Neural progenitor cell (in vitro differentiated cells): Measurements from ENCODE around the gene LRP1. TPM values are rescaled to one million over a fixed set of nuclear protein-coding genes. Genes with fewer than 3 reads are reported as not detected.

Source experiments
- DNase-seq: peaks from one replicate; pipeline ENCODE4 v3.0.0-alpha.2; 2016; ENCODE audit warnings: low spot score
- H2AFZ ChIP-seq: fragments of 200-600 bp; sonication (generic); replicated peaks from 2 replicates; pipeline ENCODE4 v1.6.1; 2016; ENCODE audit warnings: antibody characterized with exemption
- H3F3A ChIP-seq: fragments of 200-600 bp; sonication (generic); 2 replicates; pipeline ENCODE4 v1.6.1; 2016; ENCODE audit warnings: antibody characterized with exemption, low read depth
- H3K27ac ChIP-seq: fragments of 200-600 bp; sonication (generic); 2 replicates; pipeline ENCODE4 v1.5.1; 2016; ENCODE audit warnings: mild to moderate bottlenecking
- H3K27me3 ChIP-seq: fragments of 200-600 bp; sonication (generic); 2 replicates; pipeline ENCODE4 v1.6.1; 2016; ENCODE audit warnings: mild to moderate bottlenecking, moderate library complexity
- H3K36me3 ChIP-seq: fragments of 200-600 bp; sonication (generic); 2 replicates; pipeline ENCODE4 v1.5.1; 2016
- H3K4me1 ChIP-seq: fragments of 200-600 bp; sonication (generic); 2 replicates; pipeline ENCODE4 v1.6.1; 2016; ENCODE audit warnings: mixed run types
- H3K4me2 ChIP-seq: fragments of 200-600 bp; sonication (generic); 2 replicates; pipeline ENCODE4 v1.6.1; 2016
- H3K4me3 ChIP-seq: fragments of 200-600 bp; sonication (generic); 2 replicates; pipeline ENCODE4 v1.5.1; 2016
- H3K79me2 ChIP-seq: fragments of 200-600 bp; sonication (generic); 2 replicates; pipeline ENCODE4 v1.6.1; 2016; ENCODE audit warnings: low read depth
- H3K9ac ChIP-seq: fragments of 200-600 bp; sonication (generic); 2 replicates; pipeline ENCODE4 v1.6.1; 2016
- H3K9me3 ChIP-seq: fragments of 200-600 bp; sonication (generic); 2 replicates; pipeline ENCODE4 v1.5.1; 2016; ENCODE audit warnings: low read depth
- H4K20me1 ChIP-seq: fragments of 200-600 bp; sonication (generic); 2 replicates; pipeline ENCODE4 v1.6.1; 2016; ENCODE audit warnings: low read depth
- H3K27ac Mint-ChIP-seq: 3 replicates; pipeline ENCODE4 v1.8.0; 2021; ENCODE audit warnings: mixed read lengths
- H3K27me3 Mint-ChIP-seq: 2 replicates; pipeline ENCODE4 v1.8.0; 2022; ENCODE audit warnings: low read depth, mild to moderate bottlenecking, inconsistent platforms, moderate library complexity, mixed read lengths; ENCODE audit not compliant: insufficient read depth
- H3K36me3 Mint-ChIP-seq: 3 replicates; pipeline ENCODE4 v1.8.0; 2021; ENCODE audit warnings: mixed read lengths
- H3K4me1 Mint-ChIP-seq: 3 replicates; pipeline ENCODE4 v1.8.0; 2021; ENCODE audit warnings: mixed read lengths
- H3K4me3 Mint-ChIP-seq: 3 replicates; pipeline ENCODE4 v1.8.0; 2021; ENCODE audit warnings: mild to moderate bottlenecking, moderate library complexity, mixed read lengths
- H3K9me3 Mint-ChIP-seq: 3 replicates; pipeline ENCODE4 v1.8.0; 2020; ENCODE audit warnings: mixed read lengths
- EZH2 ChIP-seq: fragments of 200-600 bp; sonication (generic); IDR thresholded peaks from 2 replicates; pipeline ENCODE4 v1.6.1; 2017; ENCODE audit warnings: antibody characterized with exemption, mild to moderate bottlenecking, moderate library complexity
- EZH2phosphoT487 ChIP-seq: fragments of 200-600 bp; sonication (generic); IDR thresholded peaks from 2 replicates; pipeline ENCODE4 v1.6.1; 2017; ENCODE audit warnings: antibody characterized with exemption
- total RNA-seq: library from RNA; depleted of rRNA; stranded (reverse); fragments of >200 nt; gene quantifications from 2 replicates; pipeline ENCODE4 v1.2.3, GENCODE V29; 2015; ENCODE audit warnings: low replicate concordance
- TF ChIP-seq, protein P1 (sequence below): fragments of 200-600 bp; sonication (generic); IDR thresholded peaks from 2 replicates; pipeline ENCODE4 v1.5.1; 2017; ENCODE audit warnings: antibody characterized with exemption, mild to moderate bottlenecking

Gene LRP1
- total RNA-seq, 1 donor from 2014 or later, result 13.9 TPM

DNA sequence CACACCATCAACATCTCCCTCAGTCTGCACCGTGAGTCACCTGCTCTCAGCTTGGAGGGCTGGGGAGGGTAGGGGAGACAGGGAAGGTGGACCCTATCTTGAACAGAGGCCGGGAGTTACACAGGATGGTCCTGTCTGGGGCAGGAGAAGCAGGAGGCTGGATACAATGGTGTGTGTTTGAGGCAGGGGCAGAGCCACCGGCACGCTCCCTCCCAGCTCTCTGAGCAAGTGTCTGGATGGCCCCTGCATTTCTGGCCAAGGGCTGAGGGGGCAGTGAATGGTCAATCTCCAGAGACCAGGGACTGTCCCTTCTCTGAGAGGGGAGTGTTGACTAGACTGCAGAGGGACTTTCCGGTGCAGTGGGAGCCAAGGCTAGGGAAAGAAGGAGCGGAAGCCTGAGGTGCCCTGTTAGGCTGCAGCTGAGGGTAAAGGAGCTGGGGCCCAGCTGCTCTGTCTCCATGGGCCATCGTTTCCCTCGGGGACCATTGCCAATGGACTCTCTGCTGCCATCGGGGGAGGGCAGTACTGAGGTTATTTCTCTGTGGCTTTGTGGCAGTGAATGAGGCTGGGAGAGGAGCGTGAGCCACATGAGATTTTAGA lies 17.3 kb downstream of the LRP1 start:
- H3K36me3 Mint-ChIP-seq, result peaks cover 27% of the 10 kb centered on the region
- no peaks in the 10 kb centered on the region for H3K9me3 ChIP-seq
- H3K27me3 ChIP-seq, result no peaks in the 10 kb centered on the region
- H3K36me3 ChIP-seq, result no peaks in the 10 kb centered on the region
- no peak overlapping the region for H3K9ac ChIP-seq
- no peaks in the 10 kb centered on the region for H3K79me2 ChIP-seq
- H4K20me1 ChIP-seq, result peaks cover 59% of the 10 kb centered on the region
- peaks cover 2% of the 10 kb centered on the region for H3K27me3 Mint-ChIP-seq
- DNase-seq, result no peak
- peaks cover 42% of the 10 kb centered on the region for H3K4me1 Mint-ChIP-seq
- no peak overlapping the region for H3K4me3 ChIP-seq
- TF ChIP-seq, protein P1, sequence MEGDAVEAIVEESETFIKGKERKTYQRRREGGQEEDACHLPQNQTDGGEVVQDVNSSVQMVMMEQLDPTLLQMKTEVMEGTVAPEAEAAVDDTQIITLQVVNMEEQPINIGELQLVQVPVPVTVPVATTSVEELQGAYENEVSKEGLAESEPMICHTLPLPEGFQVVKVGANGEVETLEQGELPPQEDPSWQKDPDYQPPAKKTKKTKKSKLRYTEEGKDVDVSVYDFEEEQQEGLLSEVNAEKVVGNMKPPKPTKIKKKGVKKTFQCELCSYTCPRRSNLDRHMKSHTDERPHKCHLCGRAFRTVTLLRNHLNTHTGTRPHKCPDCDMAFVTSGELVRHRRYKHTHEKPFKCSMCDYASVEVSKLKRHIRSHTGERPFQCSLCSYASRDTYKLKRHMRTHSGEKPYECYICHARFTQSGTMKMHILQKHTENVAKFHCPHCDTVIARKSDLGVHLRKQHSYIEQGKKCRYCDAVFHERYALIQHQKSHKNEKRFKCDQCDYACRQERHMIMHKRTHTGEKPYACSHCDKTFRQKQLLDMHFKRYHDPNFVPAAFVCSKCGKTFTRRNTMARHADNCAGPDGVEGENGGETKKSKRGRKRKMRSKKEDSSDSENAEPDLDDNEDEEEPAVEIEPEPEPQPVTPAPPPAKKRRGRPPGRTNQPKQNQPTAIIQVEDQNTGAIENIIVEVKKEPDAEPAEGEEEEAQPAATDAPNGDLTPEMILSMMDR, result no peak
- TF ChIP-seq EZH2 (no peak), EZH2phosphoT487 (no peak)
- H3K4me3 Mint-ChIP-seq, result no peak overlapping the region
- no peak overlapping the region for H3K4me2 ChIP-seq
- H3K27ac ChIP-seq, result no peak overlapping the region
- no peaks in the 10 kb centered on the region for H3K9me3 Mint-ChIP-seq
- H2AFZ ChIP-seq, result no peak overlapping the region
- H3F3A ChIP-seq, result no peaks in the 10 kb centered on the region
- no peaks in the 10 kb centered on the region for H3K4me1 ChIP-seq
- H3K27ac Mint-ChIP-seq, result no peak overlapping the region

DNA sequence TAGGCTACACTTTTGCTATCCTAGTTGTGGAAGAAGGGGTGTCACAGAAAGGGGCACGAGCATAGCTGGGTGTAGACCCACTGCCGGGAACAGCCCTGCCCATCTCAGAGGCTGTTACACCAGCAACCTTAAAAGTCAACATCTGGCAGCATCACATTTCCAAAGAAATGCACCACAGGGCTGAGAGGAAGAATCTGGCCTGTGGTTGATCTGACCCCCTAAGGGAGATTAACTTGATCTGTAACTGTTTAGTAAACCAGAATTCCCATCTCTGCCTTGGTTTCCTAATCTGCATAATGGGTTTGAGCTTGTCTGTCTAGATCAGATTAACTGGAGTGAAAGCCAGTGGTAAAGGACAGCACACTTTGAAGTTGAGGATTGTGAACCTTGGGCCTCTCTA lies 17.8 kb downstream of the LRP1 start:
- H3K27me3 ChIP-seq, result no peaks in the 10 kb centered on the region
- H4K20me1 ChIP-seq, result peaks cover 63% of the 10 kb centered on the region
- no peak overlapping the region for H3K27ac Mint-ChIP-seq
- no peaks in the 10 kb centered on the region for H3K4me1 ChIP-seq
- no peaks in the 10 kb centered on the region for H3K36me3 ChIP-seq
- H3K4me1 Mint-ChIP-seq, result peaks cover 42% of the 10 kb centered on the region
- no peaks in the 10 kb centered on the region for H3K9me3 ChIP-seq
- no peak overlapping the region for H3K27ac ChIP-seq
- H3K9ac ChIP-seq, result no peak overlapping the region
- peaks cover 28% of the 10 kb centered on the region for H3K36me3 Mint-ChIP-seq
- no peak overlapping the region for H3K4me3 ChIP-seq
- no peak for DNase-seq
- no peak overlapping the region for H2AFZ ChIP-seq
- no peaks in the 10 kb centered on the region for H3K9me3 Mint-ChIP-seq
- H3K27me3 Mint-ChIP-seq, result peaks cover 2% of the 10 kb centered on the region
- H3F3A ChIP-seq, result no peaks in the 10 kb centered on the region
- no peak overlapping the region for H3K4me3 Mint-ChIP-seq
- no peak overlapping the region for H3K4me2 ChIP-seq
- no peaks in the 10 kb centered on the region for H3K79me2 ChIP-seq
- no peak for TF ChIP-seq EZH2phosphoT487
- TF ChIP-seq, protein P1, result no peak
- TF ChIP-seq EZH2, result no peak

DNA sequence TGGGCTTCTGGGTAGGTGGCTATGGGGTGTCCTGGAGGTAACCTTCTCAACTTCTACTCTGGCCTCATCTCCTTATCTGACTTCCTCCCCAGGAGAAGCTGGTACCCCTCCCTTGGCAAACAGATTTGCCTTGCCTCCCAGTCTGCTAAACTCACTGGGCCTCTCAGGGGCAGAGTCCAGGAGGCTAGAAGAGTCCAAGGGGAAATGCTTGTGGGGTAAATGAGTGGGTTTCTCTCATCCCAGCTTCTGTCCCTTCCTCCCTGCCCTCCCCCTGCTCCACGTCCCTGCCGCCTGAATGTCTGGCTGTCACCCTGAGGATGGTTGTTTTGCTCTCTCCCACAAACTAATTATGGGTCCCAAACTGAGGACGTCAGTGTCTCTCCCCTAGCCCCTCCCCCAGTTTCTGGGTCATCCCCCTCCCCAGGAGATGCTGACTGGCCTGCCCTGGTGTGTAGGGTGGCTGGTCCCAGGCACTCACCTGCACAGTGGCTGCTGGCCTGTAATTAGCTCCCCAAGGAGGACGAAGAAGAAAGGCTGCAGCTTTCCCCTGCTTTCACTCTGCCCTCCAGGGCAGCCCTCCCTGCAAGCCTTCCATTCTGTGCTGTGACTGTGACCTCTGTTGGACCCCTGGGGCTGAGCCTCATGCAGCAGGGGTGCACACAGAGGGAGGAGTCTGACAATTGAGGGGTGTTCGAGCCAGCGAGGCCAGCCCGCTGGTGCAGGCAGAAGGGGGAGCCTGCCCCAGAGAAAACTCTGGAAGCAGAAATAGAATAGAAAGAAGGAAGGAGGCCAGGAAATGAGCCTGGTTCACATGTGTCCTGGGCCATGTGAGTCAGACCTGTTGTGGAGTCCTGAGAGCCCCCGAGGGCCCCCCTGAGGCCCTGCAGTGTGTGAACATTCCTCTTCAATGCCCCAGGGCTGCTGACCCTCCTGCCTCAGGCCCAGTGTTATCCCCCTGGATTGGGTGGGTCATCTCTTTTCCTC lies 19.0 kb downstream of the LRP1 start, which contains the start of gene LRP1-AS:
TSS of gene LRP1-AS (minus strand) at position 659 of the 984 bp plus-strand sequence.
- Histone ChIP-seq H3F3A (no peaks in the 10 kb centered on the region), H3K4me1 (no peaks in the 10 kb centered on the region), H3K27ac (peak within 1 kb of the TSS; percentile 13), H3K9me3 (no peaks in the 10 kb centered on the region), H2AFZ (no peak within 1 kb of the TSS), H3K79me2 (no peaks in the 10 kb centered on the region), H4K20me1 (peaks cover 67% of the 10 kb centered on the region), H3K27me3 (no peaks in the 10 kb centered on the region), H3K36me3 (no peaks in the 10 kb centered on the region), H3K9ac (no peak within 1 kb of the TSS), H3K4me2 (no peak within 1 kb of the TSS), H3K4me3 (no peak within 1 kb of the TSS)
- Mint-ChIP-seq H3K27ac (no peak within 1 kb of the TSS), H3K4me1 (peaks cover 44% of the 10 kb centered on the region), H3K27me3 (peaks cover 2% of the 10 kb centered on the region), H3K4me3 (no peak within 1 kb of the TSS), H3K36me3 (peaks cover 24% of the 10 kb centered on the region), H3K9me3 (no peaks in the 10 kb centered on the region)
- no peak for DNase-seq
- TF ChIP-seq EZH2phosphoT487 (no peak), EZH2 (no peak)
- TF ChIP-seq, protein P1, result no peak
